ENCODE data around the gene GNLY.

DNA sequence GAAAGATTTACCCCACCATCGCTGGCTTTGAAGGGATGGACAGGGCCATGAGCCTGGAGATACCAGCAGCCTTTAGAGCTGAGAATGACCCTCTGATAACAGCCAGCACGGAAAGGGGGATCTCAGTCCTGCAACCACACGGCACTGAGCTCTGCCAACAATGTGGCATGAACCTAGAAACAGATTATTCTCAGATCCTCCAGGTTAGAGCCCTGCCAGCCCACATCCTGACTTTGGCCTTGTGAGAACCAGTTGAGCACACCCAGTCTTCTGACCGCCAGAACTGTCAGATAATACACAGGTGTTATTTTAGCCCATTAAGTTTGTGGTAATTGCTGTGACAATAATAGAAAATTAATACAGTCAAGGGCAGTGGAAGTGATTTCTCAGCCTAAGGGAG lies 9.4 kb upstream of the GNLY start:
- TF ChIP-seq, protein P1, sequence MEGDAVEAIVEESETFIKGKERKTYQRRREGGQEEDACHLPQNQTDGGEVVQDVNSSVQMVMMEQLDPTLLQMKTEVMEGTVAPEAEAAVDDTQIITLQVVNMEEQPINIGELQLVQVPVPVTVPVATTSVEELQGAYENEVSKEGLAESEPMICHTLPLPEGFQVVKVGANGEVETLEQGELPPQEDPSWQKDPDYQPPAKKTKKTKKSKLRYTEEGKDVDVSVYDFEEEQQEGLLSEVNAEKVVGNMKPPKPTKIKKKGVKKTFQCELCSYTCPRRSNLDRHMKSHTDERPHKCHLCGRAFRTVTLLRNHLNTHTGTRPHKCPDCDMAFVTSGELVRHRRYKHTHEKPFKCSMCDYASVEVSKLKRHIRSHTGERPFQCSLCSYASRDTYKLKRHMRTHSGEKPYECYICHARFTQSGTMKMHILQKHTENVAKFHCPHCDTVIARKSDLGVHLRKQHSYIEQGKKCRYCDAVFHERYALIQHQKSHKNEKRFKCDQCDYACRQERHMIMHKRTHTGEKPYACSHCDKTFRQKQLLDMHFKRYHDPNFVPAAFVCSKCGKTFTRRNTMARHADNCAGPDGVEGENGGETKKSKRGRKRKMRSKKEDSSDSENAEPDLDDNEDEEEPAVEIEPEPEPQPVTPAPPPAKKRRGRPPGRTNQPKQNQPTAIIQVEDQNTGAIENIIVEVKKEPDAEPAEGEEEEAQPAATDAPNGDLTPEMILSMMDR (IDR thresholded peaks at IDR 0.05; ENCODE audit: low read length) = no peak
- no peak for TF ChIP-seq EZH2 (IDR thresholded peaks at IDR 0.05; ENCODE audit: borderline replicate concordance, low read length)

Measured in OCI-LY1 (cell line).